Suppressor macrophage (primary cell): Measurements from ENCODE around the gene DERA.
"Not testable (repeated sequence)": the region's sequence is repeated elsewhere in the genome, so short reads cannot be mapped to it uniquely, and the experiment has no call there.

ENCODE experiments used
- DNase-seq, 4 experiments: peaks; one replicate each; pipeline ENCODE4 v3.0.0-alpha.2; 2020 to 2022

DERA gene

GRCh38 chr12:15904378-15904920 is 6.7 kb upstream of the DERA start:
- DNase-seq, result peak in 3 of 4 experiments; percentile 9 to 17 (median 13)

- DNase-seq, result no peak
Observed at GRCh38 chr12:15910468-15910863, 666 bp upstream of the DERA start.

- not testable (repeated sequence) for DNase-seq
Observed at GRCh38 chr12:15911931-15912330, 799 bp downstream of the DERA start.

GRCh38 chr12:15914131-15914530 is 3.0 kb downstream of the DERA start:
- not testable (repeated sequence) for DNase-seq

GRCh38 chr12:15918066-15918465 is 6.9 kb downstream of the DERA start:
- no peak for DNase-seq

- DNase-seq, result peak in 1 of 4 experiments; percentile 21
Observed at GRCh38 chr12:15919418-15919817, 8.3 kb downstream of the DERA start.

- DNase-seq, result no peak
Observed at GRCh38 chr12:15924956-15925355, 13.8 kb downstream of the DERA start.

- DNase-seq, result peak; percentile 53 to 84 (median 74)
Observed at GRCh38 chr12:15928346-15928745, 17.2 kb downstream of the DERA start.

- no peak for DNase-seq
Observed at GRCh38 chr12:15928870-15929571, 17.9 kb downstream of the DERA start.

- peak in 1 of 4 experiments; percentile 6 for DNase-seq
Observed at GRCh38 chr12:15931590-15932053, 20.5 kb downstream of the DERA start.

GRCh38 chr12:15932327-15932726 is 21.2 kb downstream of the DERA start:
- DNase-seq, result peak in 1 of 4 experiments; percentile 6

- DNase-seq, result peak; percentile 28 to 75 (median 48)
Observed at GRCh38 chr12:15932971-15933370, 21.8 kb downstream of the DERA start.

- DNase-seq, result no peak
Observed at GRCh38 chr12:15933751-15934150, 22.6 kb downstream of the DERA start.

GRCh38 chr12:15936751-15937150 is 25.6 kb downstream of the DERA start:
- no peak for DNase-seq

- no peak for DNase-seq
Observed at GRCh38 chr12:15937902-15938301, 26.8 kb downstream of the DERA start.

- DNase-seq, result no peak
Observed at GRCh38 chr12:15939111-15939510, 28.0 kb downstream of the DERA start.

- no peak for DNase-seq
Observed at GRCh38 chr12:15942475-15942874, 31.3 kb downstream of the DERA start.

- not testable (repeated sequence) for DNase-seq
Observed at GRCh38 chr12:15943519-15943918, 32.4 kb downstream of the DERA start.

GRCh38 chr12:15948461-15948860 is 37.3 kb downstream of the DERA start:
- not testable (repeated sequence) for DNase-seq

GRCh38 chr12:15955281-15955680 is 44.1 kb downstream of the DERA start:
- DNase-seq, result no peak

GRCh38 chr12:15956010-15956409 is 44.9 kb downstream of the DERA start:
- DNase-seq, result no peak

- DNase-seq, result no peak
Observed at GRCh38 chr12:15956413-15957185, 45.5 kb downstream of the DERA start.

- no peak for DNase-seq
Observed at GRCh38 chr12:15962760-15963159, 51.6 kb downstream of the DERA start.

- no peak for DNase-seq
Observed at GRCh38 chr12:15963271-15963670, 52.1 kb downstream of the DERA start.
